Stimulated activated CD8-positive, alpha-beta memory T cell treated with anti-CD3 and anti-CD28 coated beads, Interleukin-12 subunit alpha, Interleukin-12 subunit beta, amount 100 ng/mL, for 1 hour (primary cell): ENCODE results near the gene CIB2.

ENCODE experiments used
- DNase-seq: peaks from one replicate; pipeline ENCODE4 v3.0.0-alpha.2; 2020; ENCODE audit warnings: low read depth

CIB2 gene

GRCh38 chr15:78083687-78084448 lies 47.4 kb downstream of the CIB2 start:
- no peak for DNase-seq

- DNase-seq = no peak
Observed at GRCh38 chr15:78083186-78083585, 48.1 kb downstream of the CIB2 start.

- DNase-seq = no peak
Observed at GRCh38 chr15:78082743-78083110, 48.5 kb downstream of the CIB2 start.

GRCh38 chr15:78082106-78082742 lies 49.0 kb downstream of the CIB2 start:
- no peak for DNase-seq

GRCh38 chr15:78080088-78080460 lies 51.2 kb downstream of the CIB2 start:
- no peak for DNase-seq

- no peak for DNase-seq
Observed at GRCh38 chr15:78079298-78080087, 51.8 kb downstream of the CIB2 start.

GRCh38 chr15:78077871-78078210 lies 53.4 kb downstream of the CIB2 start:
- no peak for DNase-seq

GRCh38 chr15:78077053-78077870 lies 54.0 kb downstream of the CIB2 start, which contains the start of gene TBC1D2B:
Gene TBC1D2B (minus strand): TSS chr15:78077711. CDS start chr15:78077652, 59 bp downstream.
- peak; percentile 46 for DNase-seq

GRCh38 chr15:78076231-78077052 lies 54.8 kb downstream of the CIB2 start:
- DNase-seq = no peak

GRCh38 chr15:78075490-78076230 lies 55.6 kb downstream of the CIB2 start:
- no peak for DNase-seq

GRCh38 chr15:78073046-78073787 lies 58.0 kb downstream of the CIB2 start:
- DNase-seq = no peak

GRCh38 chr15:78072080-78072892 lies 59.0 kb downstream of the CIB2 start:
- no peak for DNase-seq

GRCh38 chr15:78071383-78071782 lies 59.9 kb downstream of the CIB2 start:
- DNase-seq = no peak

GRCh38 chr15:78070049-78070700 lies 61.1 kb downstream of the CIB2 start:
- DNase-seq = no peak

GRCh38 chr15:78069462-78070029 lies 61.7 kb downstream of the CIB2 start:
- no peak for DNase-seq

- no peak for DNase-seq
Observed at GRCh38 chr15:78069052-78069414, 62.2 kb downstream of the CIB2 start.

- no peak for DNase-seq
Observed at GRCh38 chr15:78067328-78068228, 63.7 kb downstream of the CIB2 start.
